Choroid plexus epithelial cell (primary cell): ENCODE measurements around the gene SHMT1.

Experiments used
- DNase-seq: peaks from one replicate; pipeline ENCODE4 v3.0.0-alpha.2; 2010; ENCODE audit warnings: low read depth
- H3K4me3 ChIP-seq: 2 replicates; pipeline ENCODE4 v1.5.1; 2011; ENCODE audit warnings: low read depth, mild to moderate bottlenecking, control low read depth, low read length, moderate library complexity
- TF ChIP-seq, protein P1 (sequence below): conservative IDR thresholded peaks from 2 replicates; pipeline ENCODE4 v1.5.1; 2011; ENCODE audit warnings: low read depth, mild to moderate bottlenecking, control low read depth, inconsistent platforms, low read length, moderate library complexity

SHMT1 gene

DNA sequence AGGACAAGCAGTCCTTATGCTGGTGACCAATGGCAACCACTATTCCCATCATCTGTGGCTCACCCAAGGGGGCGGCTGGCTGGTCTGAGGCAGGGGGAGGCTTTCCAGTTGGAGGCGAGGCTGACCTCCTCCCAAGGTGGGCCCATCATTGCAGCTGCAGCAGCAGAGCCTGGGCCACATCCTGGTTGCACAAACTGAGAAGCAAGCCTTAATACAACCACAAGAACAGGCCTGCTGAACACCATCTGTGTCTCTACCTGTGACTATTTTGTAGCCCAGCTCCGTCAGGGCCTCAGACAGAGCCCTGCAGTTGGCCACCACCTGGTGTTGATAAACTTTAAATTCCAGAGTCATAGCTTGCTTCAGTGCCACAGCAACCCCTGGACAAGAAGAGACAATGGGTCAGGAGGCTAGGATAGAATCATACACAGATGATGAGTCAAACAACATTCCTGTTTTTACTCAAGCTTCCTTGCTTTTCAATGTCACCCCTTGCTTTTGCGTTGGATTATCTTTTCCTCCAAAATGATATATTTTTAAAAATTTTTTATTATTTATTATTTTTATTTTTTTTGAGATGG, 30.4 kb downstream of the SHMT1 start:
- TF ChIP-seq, protein P1, sequence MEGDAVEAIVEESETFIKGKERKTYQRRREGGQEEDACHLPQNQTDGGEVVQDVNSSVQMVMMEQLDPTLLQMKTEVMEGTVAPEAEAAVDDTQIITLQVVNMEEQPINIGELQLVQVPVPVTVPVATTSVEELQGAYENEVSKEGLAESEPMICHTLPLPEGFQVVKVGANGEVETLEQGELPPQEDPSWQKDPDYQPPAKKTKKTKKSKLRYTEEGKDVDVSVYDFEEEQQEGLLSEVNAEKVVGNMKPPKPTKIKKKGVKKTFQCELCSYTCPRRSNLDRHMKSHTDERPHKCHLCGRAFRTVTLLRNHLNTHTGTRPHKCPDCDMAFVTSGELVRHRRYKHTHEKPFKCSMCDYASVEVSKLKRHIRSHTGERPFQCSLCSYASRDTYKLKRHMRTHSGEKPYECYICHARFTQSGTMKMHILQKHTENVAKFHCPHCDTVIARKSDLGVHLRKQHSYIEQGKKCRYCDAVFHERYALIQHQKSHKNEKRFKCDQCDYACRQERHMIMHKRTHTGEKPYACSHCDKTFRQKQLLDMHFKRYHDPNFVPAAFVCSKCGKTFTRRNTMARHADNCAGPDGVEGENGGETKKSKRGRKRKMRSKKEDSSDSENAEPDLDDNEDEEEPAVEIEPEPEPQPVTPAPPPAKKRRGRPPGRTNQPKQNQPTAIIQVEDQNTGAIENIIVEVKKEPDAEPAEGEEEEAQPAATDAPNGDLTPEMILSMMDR, result no peak
- H3K4me3 ChIP-seq, result no peak overlapping the region
- DNase-seq, result peak; percentile 27

DNA sequence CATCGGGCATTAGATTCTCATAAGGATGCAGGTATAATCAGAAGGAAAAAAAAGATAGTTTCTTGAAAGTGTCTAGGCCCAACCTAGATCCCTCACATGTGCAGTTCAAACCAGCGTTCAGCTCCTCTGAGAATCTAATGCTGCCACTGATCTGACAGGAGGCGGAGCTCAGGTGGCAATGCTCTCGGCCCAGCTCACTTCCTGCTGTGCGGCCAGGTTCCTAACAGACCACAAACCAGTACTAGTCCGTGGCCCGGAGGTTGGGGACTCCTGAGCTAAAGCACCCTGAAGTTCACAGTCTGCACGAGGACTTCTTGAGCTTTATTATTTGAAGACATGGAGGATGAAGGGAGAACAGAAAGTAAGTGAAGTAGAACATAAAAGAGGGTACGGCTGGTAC, 31.5 kb downstream of the SHMT1 start:
- DNase-seq, result no peak

DNA sequence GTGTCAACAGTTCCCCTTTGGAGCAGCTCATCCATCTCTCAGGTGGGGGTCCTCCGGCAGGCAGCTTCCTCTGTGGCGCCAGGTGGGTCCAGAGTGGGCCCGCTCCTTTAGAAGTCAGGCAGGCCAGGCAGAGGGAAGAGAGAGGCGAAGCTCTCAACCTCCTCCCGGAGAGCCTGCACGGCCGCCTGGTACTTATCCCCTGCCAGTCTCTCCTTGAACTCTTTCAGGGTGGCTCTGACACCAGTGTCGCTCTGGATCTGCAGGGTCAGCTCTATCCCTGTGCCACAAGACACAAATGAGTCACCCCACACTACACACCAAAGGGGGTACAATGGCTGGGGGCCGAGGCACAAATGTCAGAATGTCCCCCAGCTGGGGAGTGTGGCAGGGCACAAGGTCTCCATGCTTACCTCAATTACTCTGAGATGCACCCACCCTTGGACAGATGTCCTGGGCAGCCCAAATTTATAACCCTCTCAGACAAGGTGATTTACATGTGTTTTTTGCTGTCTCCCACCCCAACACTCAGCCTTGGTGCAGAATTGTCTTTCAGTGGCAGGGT, 34.6 kb downstream of the SHMT1 start:
- DNase-seq, result no peak
- no peak overlapping the region for H3K4me3 ChIP-seq
- TF ChIP-seq, protein P1, result no peak

More for the DNA sequence above, 31.5 kb downstream of the SHMT1 start:
- TF ChIP-seq, protein P1, result no peak
- H3K4me3 ChIP-seq, result no peak overlapping the region

DNA sequence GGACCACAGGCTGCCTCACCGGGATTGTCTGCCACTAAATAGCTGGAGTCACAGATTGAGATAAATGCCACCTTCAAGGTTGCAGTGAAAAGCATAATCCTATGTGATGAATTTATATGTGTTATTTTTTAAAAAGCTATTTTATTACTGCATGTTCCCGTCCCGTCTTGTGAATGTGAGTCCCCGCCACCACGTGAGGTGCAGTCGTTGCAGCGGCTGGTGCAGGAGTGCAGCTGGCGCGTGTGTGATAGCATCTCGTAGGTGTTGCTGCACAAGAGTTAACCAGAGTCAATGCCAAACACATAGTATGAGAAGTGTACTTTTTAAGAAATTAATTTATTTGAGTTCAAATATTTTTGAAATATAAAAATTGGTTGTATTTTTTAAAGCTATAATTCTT, 35.8 kb downstream of the SHMT1 start:
- DNase-seq, result no peak
- TF ChIP-seq, protein P1, result no peak
- no peak overlapping the region for H3K4me3 ChIP-seq

DNA sequence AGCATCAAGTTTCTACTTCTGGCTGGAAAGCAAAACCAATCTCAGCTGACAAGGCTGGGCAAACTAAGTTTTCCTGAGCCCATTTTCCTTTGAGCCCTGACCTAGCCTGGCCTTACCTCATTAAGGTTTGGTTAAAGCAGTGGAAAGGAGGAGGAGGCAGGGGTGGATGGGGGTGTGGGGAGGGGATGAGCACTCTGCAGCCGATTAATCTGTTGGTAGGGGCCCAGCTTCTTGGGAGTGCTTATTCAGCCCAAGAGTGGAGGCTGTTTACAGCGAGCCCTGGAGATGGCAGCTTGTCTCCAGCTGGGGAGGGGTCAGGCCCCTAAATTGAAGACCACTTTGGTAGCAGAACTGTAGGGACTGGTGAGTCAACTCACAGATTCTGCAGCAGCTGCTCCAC, 36.3 kb downstream of the SHMT1 start:
- DNase-seq, result no peak
- TF ChIP-seq, protein P1, result no peak
- H3K4me3 ChIP-seq, result no peak overlapping the region

DNA sequence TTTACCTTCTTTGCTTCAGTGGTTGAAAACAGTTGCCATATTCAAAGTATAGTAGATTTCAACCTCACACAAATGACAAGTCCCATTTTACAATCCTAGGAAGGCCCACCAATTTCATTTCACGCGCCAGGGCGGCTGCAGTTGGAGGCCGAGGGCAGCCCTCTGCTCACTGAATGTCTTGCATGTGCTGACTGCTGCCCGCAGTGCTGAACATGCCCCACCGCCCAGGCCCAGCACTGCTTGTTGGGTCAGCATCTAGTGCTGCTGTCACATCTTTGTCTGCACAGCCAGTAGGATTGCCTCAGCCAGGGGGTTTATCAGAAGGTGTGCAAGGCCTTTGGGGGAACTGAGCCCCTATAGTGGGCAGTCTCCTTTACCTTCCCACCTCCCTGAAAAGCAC, 36.8 kb downstream of the SHMT1 start:
- DNase-seq, result no peak
- TF ChIP-seq, protein P1, result no peak
- no peak overlapping the region for H3K4me3 ChIP-seq

DNA sequence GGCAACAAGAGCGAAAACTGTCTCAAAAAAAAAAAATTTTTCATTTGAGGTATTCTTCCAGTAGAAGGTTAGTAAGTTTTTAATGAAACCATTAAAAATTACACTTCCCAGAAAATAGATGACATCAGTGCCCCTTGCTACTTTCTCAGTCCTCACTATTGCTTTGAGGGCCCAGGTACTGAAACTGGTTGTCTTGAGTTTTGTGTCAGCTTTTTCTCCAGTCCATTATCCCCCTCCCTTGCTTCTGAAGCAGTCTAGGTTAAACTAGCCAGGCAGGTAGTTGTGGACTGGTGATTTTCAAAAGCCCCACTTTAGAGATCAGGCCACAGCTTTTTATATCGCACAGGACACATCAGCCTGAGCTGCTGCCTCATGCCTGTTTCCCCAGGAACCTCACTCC, 37.3 kb downstream of the SHMT1 start:
- no peak overlapping the region for H3K4me3 ChIP-seq
- TF ChIP-seq, protein P1, result no peak
- no peak for DNase-seq
